NCI-H524 (cell line): ENCODE results near the gene KRT17.
A peak's percentile ranks its signal among the peaks of the same experiment; 100 is the strongest.
"Not testable (repeated sequence)": the region's sequence is repeated elsewhere in the genome, so short reads cannot be mapped to it uniquely, and the experiment has no call there.

Source experiments
- DNase-seq, 2 experiments: peaks; one replicate each; lab custom pipeline; 2025; lab: John Stamatoyannopoulos, UW

KRT17 gene

DNA sequence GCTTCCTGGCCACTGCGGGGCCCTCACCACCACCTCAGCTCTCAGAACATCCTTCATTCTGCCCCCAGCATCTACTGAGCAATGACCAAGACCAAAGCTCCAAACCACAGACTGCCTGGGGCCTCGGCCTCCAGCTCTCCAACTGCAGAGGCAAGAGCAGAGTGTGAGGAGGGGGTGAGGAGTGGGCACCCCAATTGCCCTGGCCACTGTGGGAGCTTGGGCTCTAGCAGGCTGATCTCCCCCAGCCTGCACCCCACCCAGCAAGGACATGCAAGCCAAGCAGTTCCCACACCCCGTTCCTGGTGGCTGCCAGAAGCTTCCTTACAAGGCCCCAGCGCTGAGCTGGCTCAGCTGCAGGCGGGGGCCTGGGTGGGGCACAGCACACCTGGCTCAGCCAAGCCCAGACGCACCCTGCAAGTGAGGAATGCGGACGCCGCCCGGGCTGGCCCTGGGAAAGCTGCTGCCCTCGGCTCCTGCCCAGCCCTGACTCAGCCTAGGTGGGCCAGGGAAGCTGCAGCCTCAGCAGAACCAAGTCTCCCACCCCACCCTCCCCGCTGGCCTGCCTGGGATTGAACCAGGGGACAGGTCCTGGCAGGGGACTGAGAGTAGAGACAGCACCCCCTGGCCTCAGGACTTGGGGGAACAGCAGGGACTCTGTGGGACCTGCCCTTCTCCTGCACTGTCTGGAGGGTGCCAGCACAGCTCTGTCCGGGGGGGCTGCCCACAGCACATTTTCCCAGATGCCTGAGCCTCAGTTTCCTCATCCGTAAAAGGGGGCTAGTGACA, 29.7 kb upstream of the KRT17 start:
- no peak for DNase-seq

DNA sequence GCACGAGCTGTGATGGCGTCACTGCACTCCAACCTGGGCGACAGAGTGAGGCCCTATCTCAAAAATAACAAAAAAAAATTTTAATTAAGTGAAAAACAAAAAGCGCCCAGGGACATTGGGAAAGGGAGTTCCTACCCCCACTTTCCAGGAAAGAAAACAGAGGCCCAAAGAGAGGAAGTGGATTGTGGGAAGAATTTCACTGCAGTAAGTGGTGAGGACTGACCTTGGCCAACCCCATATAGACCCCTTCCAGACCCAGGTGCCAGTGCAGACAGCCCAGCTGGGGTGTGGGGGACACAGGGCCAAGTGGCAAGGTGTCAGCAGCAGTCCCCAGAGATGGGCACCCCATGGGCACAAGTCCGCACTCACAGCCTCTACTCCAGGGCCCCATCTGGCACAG, 29.0 kb upstream of the KRT17 start:
- DNase-seq = no peak

DNA sequence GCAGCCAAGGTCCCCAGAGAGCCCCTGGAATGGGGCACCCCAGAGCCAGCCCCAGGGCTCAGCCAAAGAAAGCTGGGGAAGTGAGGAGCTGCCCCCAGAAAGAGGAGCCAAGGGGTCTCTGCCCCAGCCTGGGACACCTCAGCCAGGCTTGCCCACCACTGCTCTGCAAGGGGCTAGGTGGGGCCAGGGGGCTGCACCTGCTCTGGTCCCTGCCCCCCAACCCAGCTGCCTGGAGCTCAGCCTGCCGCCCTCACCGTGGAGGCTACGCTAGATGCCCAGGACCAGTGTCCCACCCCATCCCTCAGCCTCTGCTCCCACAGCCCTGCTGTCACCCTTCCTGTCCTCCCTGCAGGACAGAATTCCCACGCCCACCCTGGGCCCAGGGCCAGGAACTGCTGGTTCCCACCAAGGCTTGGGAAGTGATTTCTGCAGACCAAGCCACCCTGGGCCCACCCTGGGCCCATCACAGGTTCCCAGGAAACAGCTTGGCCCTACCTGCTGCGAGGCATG, 28.1 kb upstream of the KRT17 start:
- no peak for DNase-seq

DNA sequence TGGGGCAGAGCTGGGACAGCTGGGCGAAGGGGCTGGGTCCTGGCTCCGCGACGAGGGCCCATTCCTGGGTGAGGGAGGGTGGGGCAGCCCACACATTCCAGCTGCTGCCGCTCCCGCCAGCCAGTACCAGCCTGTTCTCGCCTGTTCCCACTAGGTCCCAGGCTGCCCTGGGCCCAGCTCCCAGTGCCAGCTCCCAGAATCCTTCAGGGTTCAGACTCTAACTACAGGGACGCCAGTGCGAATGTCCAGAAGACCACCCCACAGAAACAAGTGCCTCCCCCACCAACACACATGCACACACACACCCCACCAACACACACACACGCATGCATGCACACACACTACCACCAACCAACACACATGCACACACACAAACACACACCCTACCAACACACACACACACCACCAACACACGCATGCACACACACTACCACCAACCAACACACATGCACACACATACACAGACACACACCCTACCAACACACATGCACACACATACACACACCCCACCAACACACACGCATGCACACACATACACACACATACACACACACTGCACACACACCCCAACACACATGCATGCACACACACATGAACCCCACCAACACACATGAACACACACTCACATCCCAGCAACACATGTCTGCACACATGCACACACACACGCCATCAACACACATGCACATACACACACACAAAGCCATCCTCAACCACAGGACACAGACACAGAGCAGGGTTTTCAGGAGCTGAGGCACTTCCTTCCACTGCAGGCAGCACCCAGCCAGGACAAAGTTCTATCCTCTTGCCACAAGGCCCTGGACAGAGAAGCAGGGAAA, 27.5 kb upstream of the KRT17 start:
- DNase-seq = peak in 1 of 2 experiments; percentile 40

DNA sequence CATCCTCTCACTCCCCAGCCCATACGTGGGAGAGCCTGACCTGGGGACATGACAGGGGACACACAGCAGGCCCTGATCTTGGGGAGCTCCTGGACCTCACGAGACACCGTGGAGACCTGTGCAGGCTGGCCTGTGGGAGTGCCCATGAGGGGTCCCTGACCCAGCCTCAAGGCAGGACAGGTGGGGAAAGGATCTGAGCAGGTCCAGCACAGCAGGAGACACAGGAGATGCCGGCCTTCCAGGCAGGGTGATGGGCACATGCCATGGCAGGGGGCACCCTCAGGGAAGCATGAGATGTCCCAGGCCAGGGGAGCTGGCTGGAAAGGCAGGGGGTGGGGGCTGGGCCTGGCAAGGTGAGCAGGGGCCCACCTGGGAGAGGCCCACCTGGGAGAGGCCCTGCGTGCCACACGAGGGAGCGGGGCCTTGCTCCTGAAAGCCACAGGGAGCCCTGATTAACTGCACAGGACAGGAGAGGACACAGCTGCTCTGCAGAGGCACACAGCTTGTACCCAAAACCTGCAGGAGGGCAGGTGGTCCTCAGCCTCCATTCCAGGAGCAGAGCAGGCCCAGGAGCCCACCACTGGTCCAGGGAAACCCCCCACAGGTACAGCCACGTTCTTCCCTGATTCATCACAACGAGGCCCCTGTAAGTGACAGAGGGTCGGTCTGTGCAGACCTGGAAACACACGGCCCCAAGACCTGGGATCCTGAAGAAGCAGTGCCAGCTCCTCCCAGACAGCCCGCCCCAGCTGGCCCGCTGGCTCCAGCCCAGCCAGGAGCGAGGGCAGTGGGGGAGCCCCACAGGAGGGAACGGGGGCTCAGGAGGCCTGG, 26.6 kb upstream of the KRT17 start:
- DNase-seq = no peak

DNA sequence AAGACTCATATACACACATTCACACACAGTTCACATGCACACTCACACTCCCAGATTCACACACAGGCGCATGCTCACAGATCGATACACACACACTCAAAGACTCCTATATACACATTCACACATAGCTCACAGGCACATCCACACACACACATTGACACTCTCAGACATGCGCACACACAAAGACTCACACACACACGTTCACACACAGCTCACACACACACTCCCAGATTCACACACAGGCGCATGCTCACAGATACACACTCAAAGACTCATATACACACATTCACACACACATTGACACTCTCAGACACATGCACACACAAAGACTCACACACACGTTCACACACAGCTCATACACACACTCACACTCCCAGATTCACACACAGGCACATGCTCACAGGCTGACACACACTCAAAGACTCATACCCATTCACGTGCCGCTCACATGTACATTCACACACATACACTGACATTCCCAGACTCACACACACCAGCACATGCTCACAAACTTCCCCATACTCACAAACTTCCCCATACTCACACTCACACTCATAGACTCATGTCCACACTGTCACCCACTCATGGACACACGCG, 25.6 kb upstream of the KRT17 start:
- no peak for DNase-seq

DNA sequence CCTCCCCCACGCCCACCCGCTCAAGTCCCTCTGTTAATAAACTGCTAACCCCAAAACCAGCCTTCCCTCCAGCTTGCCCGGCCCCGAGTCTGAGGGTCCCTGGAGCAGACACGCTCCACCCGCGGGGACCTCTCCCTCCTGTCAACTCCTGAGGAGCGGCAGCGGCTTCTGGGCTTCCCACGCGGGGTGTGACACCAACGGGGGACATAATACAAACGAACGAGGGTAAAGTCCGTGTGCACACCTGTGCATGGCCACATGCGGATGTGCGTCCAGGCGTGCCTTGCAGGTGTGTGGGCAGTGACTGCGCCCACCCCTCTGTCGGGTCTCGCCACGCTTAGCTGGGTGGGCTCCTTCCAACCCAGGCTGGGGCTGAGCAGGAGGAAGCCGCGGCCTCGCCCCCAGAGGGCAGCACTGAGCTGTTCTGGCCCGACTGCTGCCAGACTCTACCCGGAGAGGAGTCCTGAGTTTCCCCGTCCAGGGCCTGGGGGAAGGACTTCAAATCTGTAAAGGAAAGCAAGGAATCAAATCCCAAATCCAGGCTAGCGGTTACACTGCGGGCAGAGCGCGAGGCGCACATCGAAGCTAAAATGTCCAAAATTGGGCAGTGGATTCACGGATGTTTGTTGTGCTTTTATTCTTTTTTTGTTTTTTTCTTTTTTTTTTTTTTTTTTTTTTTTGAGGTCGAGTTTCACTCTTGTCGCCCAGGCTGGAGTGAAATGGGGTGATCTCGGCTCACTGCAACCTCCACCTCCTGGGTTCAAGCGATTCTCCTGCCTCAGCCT, 24.2 kb upstream of the KRT17 start:
- DNase-seq = peak; percentile 50 to 76

DNA sequence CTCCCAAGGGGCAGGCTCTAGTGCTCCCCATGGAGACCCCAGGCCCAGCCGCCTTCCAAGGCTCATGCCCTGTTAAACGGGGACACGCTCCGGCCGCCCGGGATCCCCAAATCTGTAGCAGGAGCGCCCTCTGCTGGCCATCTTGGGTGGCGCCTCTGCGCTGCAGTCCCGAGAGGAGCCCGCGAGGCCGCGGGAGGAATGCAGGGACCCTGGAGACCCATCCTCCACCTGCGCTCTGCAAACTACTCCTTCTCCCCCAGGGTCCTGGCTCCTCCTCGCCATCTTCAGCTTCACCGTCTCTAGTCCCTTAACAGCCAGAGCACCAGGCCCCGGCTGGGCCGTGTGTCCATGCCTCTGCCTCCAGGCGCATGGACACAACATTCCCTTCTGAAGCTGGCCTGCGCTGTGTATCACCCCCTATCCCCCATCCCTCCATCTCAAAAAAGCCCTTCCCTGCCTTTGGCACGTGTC, 23.6 kb upstream of the KRT17 start:
- peak; percentile 51 to 77 for DNase-seq

DNA sequence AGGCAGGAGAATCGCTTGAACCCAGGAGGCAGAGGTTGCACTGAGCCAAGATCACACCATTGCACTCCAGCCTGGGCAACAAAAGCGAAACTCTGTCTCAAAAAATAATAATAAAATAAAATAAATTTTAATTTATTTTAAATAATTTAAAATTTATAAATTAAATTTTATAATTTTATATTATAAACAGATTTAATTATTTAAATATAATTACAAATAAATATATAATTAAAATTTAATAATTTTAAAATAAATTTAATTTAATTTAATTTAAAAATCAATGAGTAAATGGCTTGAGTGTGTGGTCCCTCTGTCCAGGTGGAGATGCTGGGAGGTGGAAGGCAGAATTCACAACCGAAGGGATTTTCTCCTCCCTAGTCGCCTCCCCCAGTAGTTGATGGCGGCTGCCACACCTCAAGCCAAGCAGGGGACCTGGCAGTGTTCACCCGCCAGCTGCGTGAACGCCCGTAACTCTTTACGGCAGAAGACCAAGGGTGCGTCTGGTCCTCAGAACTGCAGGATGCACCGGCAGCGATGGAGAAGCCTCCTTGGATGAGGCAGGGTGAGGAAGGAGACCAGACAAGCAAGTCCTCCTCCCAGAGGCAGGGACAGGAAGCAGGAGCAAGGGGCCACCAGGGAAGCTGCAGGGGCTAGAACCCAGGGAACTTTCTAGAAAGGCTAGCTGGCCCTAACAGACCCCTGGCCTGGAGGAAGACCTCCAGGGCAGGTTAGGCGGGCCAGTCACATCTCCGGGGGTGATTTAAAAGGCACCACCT, 22.9 kb upstream of the KRT17 start:
- DNase-seq = no peak

DNA sequence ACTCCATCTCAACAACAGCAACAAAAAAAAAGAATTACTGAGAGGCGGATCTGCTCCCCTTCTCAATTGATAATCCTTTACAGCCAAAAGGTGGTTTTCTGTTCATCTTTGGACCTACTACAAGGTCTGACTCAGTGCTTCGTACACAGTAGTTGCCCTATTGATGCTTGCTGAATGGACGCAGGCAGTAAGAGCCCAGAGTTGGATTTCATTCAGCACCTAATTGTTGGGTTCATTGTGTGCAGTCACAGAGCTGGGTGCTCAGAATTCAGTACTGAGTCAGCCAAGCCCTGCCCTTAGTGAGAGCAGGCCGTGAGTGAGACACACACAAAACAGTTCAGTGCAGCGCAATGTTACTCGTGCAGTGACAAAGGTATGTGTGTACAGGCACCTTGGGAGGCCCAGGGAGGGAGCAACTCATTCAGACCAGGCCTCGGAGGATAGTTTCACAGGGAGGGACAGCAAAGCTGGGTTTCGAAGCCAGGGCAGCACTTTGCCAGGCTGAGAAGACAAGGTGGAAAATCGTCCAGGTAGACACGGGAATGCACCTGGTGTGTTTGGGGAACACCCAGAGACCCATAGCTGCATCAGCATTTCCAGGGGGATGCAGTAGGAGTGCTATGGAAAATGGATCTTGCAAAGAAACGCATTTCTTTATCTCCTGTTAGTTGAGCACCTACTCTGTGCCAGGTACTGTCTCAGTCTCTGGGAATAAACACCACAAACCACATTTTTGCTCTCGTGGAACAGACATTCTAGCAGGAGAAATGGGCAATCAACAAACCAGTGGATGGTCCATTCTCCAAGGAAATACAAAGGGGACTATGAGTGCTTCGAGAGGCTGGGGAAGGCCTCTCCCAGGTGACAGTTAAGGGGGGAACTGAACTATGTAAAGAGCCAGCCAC, 18.1 kb upstream of the KRT17 start:
- DNase-seq = no peak

DNA sequence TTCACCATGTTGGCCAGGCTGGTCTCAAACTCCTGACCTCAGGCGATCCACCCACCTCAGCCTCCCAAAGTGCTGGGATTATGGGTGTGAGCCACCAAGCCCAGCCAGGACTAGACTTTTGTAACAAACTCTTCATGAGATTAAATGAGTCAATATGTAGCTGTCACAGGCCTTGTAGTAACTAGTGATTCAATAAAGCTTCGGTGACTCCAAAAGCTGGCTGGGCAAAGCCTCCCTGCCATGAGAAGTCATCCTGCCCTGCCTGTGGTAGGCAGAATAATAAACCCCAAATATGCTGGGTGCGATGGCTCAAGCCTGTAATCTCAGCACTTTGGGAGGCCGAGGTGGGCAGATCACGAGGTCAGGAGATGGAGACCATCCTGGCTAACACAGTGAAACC, 16.2 kb upstream of the KRT17 start:
- not testable (repeated sequence) for DNase-seq

DNA sequence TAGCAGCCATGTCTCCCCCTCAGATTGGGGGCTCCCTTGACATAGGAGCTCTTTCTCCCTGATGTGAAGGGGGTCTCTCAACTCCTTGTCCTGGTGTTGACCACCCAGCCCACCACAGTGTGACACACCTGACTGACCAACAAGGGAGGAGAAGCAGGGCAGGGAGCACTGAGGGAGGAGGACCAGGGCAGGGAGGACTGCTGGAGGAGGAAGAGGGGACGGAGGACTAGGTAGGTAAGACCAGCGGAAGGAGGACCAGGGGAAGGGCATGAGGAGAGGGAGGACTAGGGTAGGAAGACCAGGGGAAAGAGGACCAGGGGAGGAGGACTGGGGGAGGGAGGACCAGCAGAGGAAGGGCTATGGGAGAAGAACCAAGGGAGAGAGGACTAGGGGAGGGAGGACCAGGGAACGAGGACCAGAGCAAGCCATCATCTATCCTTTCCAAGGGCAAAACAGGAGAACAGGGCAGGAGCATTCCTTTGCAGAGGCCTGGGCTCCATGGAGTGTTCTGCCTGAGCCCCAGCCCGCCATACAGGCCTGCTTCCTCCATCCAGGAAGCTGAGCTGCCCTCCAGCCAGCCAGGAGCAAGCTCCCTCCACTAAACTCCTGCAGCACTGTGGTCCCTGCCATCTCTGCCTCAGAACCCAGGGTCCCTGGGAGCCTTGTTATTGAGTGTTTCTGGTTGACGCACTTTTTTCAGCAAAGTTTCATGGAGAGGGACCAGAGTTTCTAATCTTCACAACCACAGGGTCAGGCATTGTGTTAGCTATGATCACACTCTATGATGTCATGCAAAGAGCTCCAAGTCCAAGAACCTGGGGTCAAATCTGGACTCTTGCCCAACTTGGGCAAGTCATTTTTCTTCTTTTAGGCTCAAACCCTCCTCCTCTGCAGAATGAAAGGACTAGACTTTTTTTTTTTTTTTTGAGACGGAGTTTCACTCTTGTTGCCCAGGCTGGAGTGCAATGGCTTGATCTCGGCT, 15.4 kb upstream of the KRT17 start:
- DNase-seq = no peak

DNA sequence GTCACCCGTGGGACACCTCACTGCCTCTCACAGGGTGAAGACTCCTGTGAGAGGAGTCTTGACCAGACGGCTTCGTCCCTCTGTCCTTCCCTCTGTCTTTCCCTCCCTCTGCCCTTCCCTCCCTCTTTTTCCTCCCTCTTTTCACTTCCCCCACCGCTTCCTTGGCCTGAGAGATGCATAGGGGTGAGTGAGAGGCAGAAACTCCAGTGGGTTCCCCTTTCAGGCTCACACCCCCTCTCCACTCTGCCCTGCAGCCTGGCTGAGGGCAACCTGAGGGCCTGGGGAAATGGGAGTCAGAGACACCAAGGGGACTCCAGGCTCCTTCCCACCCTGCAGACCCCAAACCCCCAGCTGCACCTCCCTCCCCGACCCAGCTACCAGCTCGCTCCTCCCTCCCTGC, 14.6 kb upstream of the KRT17 start:
- no peak for DNase-seq

DNA sequence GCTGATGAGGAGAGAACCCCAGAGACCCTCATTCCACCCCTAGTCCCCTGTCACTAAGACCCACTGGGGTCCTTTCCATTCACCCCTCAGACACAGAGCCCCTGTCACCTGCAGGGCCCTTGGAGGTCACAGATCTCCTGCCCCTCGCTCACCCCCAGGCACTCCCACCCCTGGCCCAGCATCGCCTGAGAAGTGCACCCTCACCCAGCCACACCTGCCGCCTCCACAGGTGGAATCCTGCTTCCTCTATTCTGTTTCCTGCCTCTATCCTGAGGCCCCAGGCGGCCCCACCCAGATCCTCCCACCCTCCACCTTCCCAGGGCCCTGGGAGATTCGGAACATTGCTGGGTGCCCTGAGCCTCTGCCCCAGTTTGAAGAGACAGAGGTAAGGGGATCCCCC, 13.8 kb upstream of the KRT17 start:
- no peak for DNase-seq

DNA sequence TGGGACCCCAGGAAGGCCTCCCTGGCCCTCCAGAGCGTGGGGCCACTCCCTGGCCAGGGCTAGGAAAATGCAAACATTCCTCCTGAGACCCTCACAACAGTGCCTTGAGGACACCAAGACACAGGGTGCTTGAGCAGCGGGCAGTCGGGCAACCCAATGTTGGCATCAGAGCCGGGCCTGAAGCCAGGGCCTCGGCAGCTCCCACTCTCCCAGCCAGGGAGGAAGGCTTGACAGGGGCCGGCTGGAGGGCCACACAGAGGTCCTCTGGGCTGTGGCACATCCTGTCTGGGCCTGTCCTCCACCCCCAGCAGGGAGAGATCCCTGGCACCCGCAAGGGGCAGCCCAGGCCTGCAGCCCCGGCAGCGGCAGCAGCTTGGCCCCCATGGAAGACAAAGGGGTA, 12.3 kb upstream of the KRT17 start:
- no peak for DNase-seq

DNA sequence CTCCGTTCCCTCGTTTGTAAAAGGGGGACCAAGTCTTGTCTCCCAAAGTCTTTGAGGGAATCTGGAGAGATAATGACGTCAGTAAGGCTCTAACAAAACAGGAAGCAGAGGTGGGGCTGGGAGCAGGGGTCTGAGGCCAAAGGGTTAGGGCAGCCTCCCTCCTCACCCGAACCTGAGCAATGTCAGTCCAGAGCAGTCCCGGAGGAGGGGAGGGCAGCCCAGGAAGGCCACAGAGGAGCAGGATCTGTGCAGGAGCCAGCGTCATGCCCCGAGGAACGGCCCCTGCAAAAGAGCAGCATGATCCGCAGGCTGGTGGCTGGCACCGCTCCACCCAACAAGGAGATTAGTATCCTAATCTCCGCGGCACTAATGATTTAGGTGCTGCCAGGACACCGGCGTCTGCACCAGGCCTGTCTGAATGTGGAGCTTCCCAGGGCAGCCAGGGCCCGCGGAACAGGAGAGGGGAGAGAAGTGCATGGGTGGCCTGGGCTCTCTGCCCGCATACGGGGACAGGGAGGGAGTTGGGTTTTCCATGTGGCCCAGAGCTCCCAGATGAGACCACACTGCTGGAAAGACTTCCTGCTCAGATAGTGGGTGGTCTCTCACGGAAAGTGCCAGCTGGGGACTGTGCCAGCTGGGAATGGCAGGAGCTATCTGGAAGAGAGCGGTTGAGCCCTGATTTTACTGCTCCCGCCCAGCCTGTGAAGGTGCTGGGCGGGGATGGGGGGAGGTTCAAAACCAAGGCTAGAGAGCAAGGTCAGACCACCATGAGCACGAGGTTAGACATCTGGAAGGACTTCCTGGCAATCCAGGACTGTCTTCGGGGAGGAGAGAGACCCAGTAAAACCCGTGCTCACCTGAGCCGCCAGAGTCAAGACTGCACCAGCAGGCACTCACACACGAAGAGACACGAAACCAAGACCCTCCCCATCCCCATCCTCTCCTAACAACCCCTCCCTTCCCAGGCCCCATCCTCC, 11.0 kb upstream of the KRT17 start:
- peak; percentile 61 to 64 for DNase-seq

DNA sequence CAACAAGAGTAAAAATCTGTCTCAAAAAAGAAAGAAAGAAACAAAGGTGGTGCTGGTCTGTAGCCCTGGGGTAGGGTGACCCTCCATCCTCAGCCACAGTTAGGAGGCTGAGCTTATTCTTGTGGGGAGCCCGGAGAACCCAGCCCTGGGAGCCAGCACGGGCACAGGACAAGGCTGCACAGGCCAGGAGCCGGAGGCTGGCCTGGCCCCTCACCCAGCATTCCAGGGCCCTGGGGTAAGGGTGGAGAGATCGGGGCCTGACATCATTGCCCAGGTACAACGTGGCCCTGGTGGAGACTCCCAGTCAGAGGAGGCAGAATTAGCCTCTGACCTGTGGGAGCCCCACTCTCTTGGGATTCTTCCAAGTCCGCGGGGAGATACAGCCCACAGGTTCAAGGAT, 10.3 kb upstream of the KRT17 start:
- DNase-seq = no peak
